Activated naive CD4-positive, alpha-beta T cell treated with anti-CD3 and anti-CD28 coated beads, Interleukin-2, amount 10 ng/mL, durations not matched to agents 7 days and 5 days (primary cell): Measurements from ENCODE around the gene MORC2.

Source experiments
- CTCF ChIA-PET: fragments of 350-600 bp; sonication (Branson Sonifier 250); formaldehyde crosslinking; loops from one replicate; lab custom pipeline; 2021; ENCODE audit warnings: antibody characterized with exemption; lab: Charles Lee
- DNase-seq: peaks from one replicate; pipeline ENCODE4 v3.0.0-alpha.2; 2020
- H3K27ac Mint-ChIP-seq: one replicate; pipeline ENCODE4 v1.8.0; 2021; ENCODE audit warnings: mild to moderate bottlenecking, moderate library complexity, mixed read lengths
- H3K27me3 Mint-ChIP-seq: one replicate; pipeline ENCODE4 v1.8.0; 2021; ENCODE audit warnings: mild to moderate bottlenecking, mixed read lengths
- H3K36me3 Mint-ChIP-seq: one replicate; pipeline ENCODE4 v1.8.0; 2021; ENCODE audit warnings: mixed read lengths
- H3K4me1 Mint-ChIP-seq: one replicate; pipeline ENCODE4 v1.8.0; 2021; ENCODE audit warnings: mixed read lengths
- H3K4me3 Mint-ChIP-seq: one replicate; pipeline ENCODE4 v1.8.0; 2021; ENCODE audit warnings: mild to moderate bottlenecking, moderate library complexity, mixed read lengths
- H3K9me3 Mint-ChIP-seq: one replicate; pipeline ENCODE4 v1.8.0; 2021; ENCODE audit warnings: mixed read lengths

The MORC2 gene

DNA sequence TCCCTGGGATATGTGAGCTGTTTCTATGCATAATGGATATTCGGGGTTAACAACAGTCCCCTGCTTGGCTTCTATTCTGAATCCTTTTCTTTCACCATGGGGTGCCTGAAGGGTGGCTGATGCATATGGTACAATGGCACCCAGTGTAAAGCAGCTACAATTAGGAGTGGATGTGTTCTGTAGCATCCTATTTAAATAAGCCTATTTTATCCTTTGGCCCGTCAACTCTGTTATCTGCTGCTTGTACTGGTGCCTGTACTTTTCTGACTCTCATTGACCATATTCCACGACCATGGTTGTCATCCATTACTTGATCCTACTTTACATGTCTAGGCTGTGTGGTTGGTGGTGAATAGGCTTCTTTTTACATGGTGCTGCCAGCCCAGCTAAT, 1.8 kb upstream of the MORC2 start:
- no peak for DNase-seq
- Mint-ChIP-seq H3K27me3 (peaks cover 5% of the 10 kb centered on the region), H3K9me3 (peaks cover 52% of the 10 kb centered on the region), H3K27ac (peak overlapping the region; percentile 94), H3K4me3 (peak overlapping the region; percentile 82), H3K4me1 (peaks cover 62% of the 10 kb centered on the region), H3K36me3 (peaks cover 84% of the 10 kb centered on the region)
- CTCF ChIA-PET = interaction anchor here (1.2 kb wide), 1 partner anchor 50 kb away, joined by 4 read pairs; no protein-coding TSS in a partner anchor

DNA sequence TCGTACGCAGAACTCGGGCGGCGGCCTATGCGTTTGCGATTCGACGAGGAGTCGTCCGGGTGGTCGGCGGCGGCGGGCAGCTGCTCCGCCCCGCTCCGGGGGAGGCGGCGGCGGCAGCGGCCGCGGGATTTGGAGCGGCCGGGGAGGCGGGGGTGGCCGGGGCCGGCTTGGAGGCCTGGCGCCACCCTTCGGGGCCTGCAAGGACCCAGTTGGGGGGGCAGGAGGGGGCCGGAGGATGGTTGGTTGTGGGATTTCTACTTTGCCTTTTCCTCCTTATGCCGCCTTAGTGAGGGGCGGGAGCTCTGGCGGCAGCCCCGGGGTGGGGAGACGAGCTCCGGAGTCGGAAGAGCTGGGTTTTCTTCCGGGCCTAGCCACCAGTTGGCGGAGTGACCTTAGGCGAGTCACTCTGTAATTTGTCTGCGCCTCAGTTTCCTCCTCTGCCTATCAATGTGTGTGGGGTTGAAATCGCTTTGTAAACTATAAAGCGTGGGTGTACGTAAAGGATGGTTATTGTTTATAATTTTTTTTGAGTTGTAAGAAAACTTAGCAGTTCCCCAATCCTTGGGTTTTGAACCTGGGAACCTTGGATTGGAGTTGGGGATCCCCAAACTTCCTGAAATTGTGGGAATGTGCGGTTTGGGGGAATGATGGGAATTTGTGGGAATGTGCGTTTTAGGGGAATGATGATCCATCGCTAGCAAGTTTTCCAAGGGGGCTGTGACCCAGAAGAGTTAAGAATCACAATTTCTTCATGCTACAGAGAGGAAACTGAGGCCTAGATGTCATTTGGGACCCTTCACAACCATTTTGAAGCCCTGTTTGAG, 1.2 kb upstream of the MORC2 start:
- peaks cover 51% of the 10 kb centered on the region for H3K9me3 Mint-ChIP-seq
- H3K27me3 Mint-ChIP-seq = peaks cover 5% of the 10 kb centered on the region
- H3K36me3 Mint-ChIP-seq = peaks cover 83% of the 10 kb centered on the region
- H3K27ac Mint-ChIP-seq = peak overlapping the region; percentile 94
- peak overlapping the region; percentile 82 for H3K4me3 Mint-ChIP-seq
- CTCF ChIA-PET = interaction anchor here (0.6 kb wide), 1 partner anchor 23 kb away, joined by 3 read pairs; no protein-coding TSS in a partner anchor
- peak; percentile 65 for DNase-seq
- H3K4me1 Mint-ChIP-seq = peaks cover 66% of the 10 kb centered on the region

DNA sequence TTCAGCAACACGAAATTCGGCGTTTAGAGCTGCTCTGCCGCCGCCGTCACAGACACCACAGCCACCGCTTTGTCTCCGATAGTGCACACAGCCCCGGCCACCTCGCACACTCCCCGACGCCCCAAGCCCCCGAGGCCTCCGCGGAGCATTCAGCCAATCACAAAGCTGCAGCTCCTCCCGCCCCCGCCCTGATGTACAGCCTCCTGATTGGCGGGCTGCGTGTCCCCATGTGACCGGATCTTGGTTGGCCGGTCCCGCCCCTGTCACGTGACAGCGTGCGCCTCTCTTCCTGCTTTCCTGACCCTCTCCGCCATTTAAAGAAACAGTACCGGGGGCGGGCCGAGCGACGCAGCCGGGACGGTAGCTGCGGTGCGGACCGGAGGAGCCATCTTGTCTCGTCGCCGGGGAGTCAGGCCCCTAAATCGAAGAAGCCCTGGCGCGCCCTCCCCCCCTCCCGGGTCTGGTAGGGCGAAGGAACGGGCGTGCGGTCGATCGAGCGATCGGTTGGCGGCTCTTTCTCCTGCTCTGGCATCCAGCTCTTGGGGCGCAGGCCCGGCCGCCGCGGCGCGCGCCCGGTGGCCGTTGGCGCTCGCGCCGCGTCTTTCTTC, 454 bp upstream of the MORC2 start, which contains the start of gene TUG1:
TSS of gene TUG1 (plus strand) at position 342 of the 608 bp plus-strand sequence.
- DNase-seq = peak; percentile 98
- Mint-ChIP-seq H3K9me3 (peaks cover 44% of the 10 kb centered on the region), H3K27ac (peak within 1 kb of the TSS; percentile 94), H3K4me3 (peak within 1 kb of the TSS; percentile 82), H3K27me3 (peaks cover 5% of the 10 kb centered on the region), H3K36me3 (peaks cover 80% of the 10 kb centered on the region), H3K4me1 (peaks cover 73% of the 10 kb centered on the region)
- CTCF ChIA-PET = interaction anchor here (0.6 kb wide), 2 partner anchors 23 to 116 kb away, joined by 3 read pairs; no protein-coding TSS in a partner anchor

DNA sequence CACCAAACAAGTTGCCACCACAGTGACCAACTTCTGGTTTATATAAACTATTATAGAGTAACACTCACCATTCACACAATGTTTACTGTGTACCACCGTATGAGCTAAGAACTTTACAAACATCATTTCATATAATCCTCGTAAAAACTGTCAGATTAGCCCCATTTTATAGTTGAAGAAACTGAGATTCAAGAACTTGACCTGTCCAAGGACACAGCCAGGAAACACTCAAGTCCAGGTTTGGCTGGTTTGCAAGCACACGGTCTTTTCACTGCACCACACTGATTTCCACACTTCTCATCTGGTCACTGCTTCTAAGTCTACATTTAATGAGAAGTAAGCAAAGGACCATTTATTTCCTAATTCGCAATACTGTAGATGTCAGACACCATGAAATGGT, 3.7 kb downstream of the MORC2 start:
- peaks cover 45% of the 10 kb centered on the region for H3K36me3 Mint-ChIP-seq
- H3K9me3 Mint-ChIP-seq = peaks cover 19% of the 10 kb centered on the region
- CTCF ChIA-PET = no interaction called here
- no peak overlapping the region for H3K27ac Mint-ChIP-seq
- peaks cover 5% of the 10 kb centered on the region for H3K27me3 Mint-ChIP-seq
- peaks cover 44% of the 10 kb centered on the region for H3K4me1 Mint-ChIP-seq
- no peak for DNase-seq
- no peak overlapping the region for H3K4me3 Mint-ChIP-seq

DNA sequence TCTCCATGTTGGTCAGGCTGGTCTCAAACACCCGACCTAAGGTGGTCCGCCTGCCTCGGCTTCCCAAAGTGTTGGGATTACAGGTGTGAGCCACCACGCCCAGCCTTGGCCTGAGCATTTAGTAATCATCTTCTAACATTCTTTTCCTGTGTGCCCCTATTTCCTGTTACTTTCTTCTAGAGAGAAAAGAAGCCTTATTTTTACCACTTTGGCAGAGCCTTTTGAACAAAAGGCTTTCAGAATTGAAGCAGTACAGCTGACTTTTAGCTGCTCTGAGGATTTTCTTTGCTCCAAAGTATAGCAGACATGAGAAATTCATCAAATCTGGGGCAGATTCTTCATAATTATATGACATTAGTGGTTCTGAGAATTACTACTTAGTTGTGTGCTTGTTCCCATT, 13.4 kb downstream of the MORC2 start:
- peaks cover 60% of the 10 kb centered on the region for H3K4me1 Mint-ChIP-seq

DNA sequence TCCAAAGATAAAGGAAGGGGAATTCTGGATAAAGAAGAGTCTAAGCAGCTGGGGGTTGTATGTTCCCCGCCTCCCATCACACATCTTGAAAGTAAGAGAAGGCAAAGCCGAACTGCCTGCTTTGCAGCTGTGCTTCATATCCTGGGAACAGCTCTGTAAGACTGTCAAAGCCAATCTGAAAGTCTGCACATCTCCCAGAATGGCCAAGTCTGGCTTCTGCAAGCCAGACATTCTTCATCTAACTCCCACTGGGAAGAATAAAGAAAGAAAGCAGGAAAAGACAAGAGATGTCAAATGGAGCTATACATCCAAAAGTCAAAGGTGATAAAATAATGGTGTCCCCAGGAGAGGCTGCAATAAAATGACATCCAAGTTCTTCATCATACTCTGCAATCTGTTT, 15.4 kb downstream of the MORC2 start:
- no peak overlapping the region for H3K4me3 Mint-ChIP-seq
- H3K27me3 Mint-ChIP-seq = no peaks in the 10 kb centered on the region
- CTCF ChIA-PET = interaction anchor here (0.6 kb wide), 1 partner anchor 63 kb away, joined by 3 read pairs; no protein-coding TSS in a partner anchor
- H3K4me1 Mint-ChIP-seq = peaks cover 67% of the 10 kb centered on the region
- H3K36me3 Mint-ChIP-seq = peaks cover 75% of the 10 kb centered on the region
- DNase-seq = no peak
- H3K27ac Mint-ChIP-seq = no peak overlapping the region
- H3K9me3 Mint-ChIP-seq = no peaks in the 10 kb centered on the region

More for the DNA sequence above, 13.4 kb downstream of the MORC2 start:
- Mint-ChIP-seq H3K4me3 (no peak overlapping the region), H3K9me3 (no peaks in the 10 kb centered on the region), H3K27me3 (no peaks in the 10 kb centered on the region), H3K36me3 (peaks cover 66% of the 10 kb centered on the region), H3K27ac (peak overlapping the region; percentile 85)
- DNase-seq = no peak
- CTCF ChIA-PET = no interaction called here

DNA sequence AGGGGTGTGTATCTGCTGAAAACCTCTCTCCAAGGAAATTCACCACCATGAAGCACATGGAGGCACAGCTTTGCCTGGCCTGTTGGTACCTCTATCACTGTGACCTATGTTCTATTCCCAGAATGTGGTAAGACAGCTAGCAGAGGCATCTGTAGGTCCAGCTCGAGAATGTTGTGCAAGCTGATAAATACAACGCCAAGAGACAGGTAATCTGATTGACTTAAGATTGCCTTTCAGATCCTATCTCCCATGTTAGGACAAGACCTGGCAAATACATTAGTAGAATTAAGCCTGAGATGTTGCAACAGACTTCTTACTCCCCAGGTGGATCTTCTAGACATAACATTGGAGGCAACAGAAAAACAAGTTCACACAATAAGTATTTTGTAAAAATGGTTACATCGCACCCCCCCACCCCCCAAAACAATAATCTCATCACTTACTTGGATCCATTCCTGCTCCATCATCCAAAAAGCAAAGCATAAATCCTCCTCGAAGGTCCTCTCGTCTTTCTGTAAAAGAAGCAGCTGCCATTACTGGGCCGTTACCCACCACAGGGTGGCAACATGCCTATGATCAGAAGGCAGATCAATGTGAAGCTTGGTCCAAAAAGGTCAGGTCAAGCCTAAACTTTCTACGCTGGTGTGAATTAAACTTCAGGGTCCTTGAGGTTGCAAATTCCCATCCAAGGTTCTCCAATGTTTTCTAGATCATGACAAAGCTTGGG, 18.5 kb downstream of the MORC2 start:
- no peak for DNase-seq
- Mint-ChIP-seq H3K36me3 (peaks cover 68% of the 10 kb centered on the region), H3K27ac (no peak overlapping the region), H3K9me3 (no peaks in the 10 kb centered on the region), H3K4me3 (no peak overlapping the region), H3K4me1 (peaks cover 59% of the 10 kb centered on the region), H3K27me3 (no peaks in the 10 kb centered on the region)
- CTCF ChIA-PET = interaction anchor here (0.6 to 1.5 kb wide), 5 partner anchors 10 to 141 kb away, joined by 3 to 5 read pairs (median 3); no protein-coding TSS in a partner anchor

DNA sequence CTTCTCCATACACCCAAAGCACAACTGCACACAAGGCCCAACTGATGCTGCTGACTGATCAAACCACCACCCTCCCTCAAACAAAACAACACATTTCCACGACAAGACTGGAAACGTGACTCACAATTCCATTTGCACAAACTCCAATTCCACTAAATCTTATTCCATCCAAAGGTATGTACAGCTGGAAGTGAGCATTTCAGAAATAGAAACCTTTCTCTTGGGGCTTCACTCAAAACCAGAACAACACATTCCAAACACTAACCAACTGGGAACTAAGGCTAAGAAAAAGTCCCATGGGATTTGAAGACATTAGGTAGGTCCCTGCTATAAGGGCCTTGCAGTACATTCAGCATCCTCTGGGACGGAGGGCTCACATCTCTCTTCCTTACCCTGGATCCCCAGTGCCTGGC, 19.6 kb downstream of the MORC2 start:
- no peak for DNase-seq
- H3K4me1 Mint-ChIP-seq = peaks cover 62% of the 10 kb centered on the region
- H3K27me3 Mint-ChIP-seq = no peaks in the 10 kb centered on the region
- no peak overlapping the region for H3K27ac Mint-ChIP-seq
- peaks cover 70% of the 10 kb centered on the region for H3K36me3 Mint-ChIP-seq
- no peak overlapping the region for H3K4me3 Mint-ChIP-seq
- H3K9me3 Mint-ChIP-seq = no peaks in the 10 kb centered on the region
- CTCF ChIA-PET = interaction anchor here (0.9 to 1.5 kb wide), 2 partner anchors 12 to 136 kb away, joined by 3 to 5 read pairs; no protein-coding TSS in a partner anchor

DNA sequence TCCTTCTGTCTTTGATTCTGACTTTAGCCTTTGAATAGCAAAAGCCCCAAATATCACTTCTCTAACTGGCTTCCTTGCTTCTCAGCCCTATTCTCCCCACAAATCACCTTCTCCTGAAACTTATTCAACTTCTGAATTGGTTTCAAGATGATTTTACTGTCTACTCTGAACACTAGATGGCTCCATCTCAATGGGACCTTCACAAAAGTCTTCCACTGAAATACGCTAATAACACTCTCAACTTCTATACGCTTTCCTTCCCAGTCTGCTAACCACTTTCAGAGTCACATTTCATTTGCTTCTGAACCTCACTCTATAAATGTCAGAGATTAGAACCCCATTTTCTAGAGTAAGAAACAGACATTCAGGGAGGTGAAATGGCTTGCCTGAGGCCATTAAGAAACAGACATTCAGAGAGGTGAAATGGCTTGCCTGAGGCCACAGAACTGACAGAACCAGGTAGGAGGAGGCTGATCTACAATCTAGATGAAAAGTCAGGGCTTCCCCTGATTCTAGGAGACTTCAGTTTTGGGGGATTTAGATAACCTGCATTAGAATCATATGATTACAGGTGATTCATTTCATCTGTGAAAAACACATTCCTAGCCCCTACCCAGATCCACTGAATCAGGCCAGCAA, 20.6 kb downstream of the MORC2 start:
- peaks cover 67% of the 10 kb centered on the region for H3K36me3 Mint-ChIP-seq
- no peaks in the 10 kb centered on the region for H3K27me3 Mint-ChIP-seq
- H3K9me3 Mint-ChIP-seq = no peaks in the 10 kb centered on the region
- H3K4me3 Mint-ChIP-seq = no peak overlapping the region
- CTCF ChIA-PET = interaction anchor here (0.9 to 1.2 kb wide), 2 partner anchors 13 to 136 kb away, joined by 3 to 7 read pairs; no protein-coding TSS in a partner anchor
- H3K27ac Mint-ChIP-seq = no peak overlapping the region
- H3K4me1 Mint-ChIP-seq = peaks cover 71% of the 10 kb centered on the region
- DNase-seq = no peak

DNA sequence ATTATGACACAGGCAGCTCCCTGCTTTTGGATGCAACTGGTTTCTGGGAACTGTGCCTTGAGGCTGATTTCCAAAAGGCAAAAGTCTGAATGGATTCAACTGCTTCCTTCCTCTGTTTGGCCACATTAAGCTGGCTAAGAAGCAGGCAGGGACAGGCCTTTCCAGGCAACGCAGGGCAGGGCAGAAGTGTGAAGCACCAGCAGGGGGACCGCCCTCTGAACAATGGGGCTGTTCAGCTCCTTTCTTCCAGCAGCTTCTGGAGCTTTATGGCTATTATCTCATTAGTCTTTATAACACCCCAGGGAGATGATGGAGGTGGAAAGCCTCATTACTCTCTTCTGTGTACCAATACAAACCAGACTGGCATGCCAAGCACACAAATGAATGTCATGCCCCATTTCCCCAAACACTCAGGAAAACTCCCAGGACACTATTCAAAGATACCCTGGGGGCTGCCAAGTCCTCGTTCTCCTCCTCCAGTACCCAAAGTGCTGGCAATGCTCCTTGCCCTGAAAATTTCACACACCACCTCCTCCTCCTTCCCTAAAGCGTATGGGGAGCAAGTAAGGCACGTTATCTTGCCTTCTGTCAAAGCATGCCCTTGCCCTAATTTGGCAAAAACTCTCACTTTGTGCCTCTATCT, 21.3 kb downstream of the MORC2 start:
- peaks cover 64% of the 10 kb centered on the region for H3K36me3 Mint-ChIP-seq

DNA sequence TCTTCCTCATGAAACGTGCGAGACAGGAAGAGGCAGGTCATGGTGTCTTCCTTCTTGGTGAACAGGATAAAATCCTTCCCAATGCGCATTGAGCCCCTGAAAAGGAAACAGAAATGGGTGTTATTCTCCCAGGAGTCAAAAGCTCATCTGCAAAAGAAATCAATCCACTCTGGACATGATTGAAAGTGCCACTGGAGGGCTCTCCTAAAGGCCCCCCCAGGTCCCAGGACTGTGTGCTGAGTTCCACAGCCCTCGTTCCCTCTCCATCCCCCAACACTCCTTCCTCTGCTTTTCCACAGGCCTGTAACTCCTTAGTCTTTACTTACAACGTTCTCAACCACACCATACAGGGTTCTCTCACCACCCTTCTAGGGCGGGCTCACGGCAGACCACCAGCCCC, 22.2 kb downstream of the MORC2 start:
- H3K27me3 Mint-ChIP-seq = no peaks in the 10 kb centered on the region
- peak overlapping the region; percentile 46 for H3K27ac Mint-ChIP-seq
- H3K36me3 Mint-ChIP-seq = peaks cover 64% of the 10 kb centered on the region
- DNase-seq = no peak
- no peak overlapping the region for H3K4me3 Mint-ChIP-seq
- no peaks in the 10 kb centered on the region for H3K9me3 Mint-ChIP-seq
- peaks cover 70% of the 10 kb centered on the region for H3K4me1 Mint-ChIP-seq
- CTCF ChIA-PET = interaction anchor here (0.7 to 1.4 kb wide), 6 partner anchors 12 to 203 kb away, joined by 3 to 13 read pairs (median 4); partner anchors contain the start of genes SMTN and TUG1

More for the DNA sequence above, 21.3 kb downstream of the MORC2 start:
- no peaks in the 10 kb centered on the region for H3K27me3 Mint-ChIP-seq
- CTCF ChIA-PET = interaction anchor here (0.7 to 1.4 kb wide), 6 partner anchors 11 to 202 kb away, joined by 3 to 13 read pairs (median 4); partner anchors contain the start of genes SMTN and TUG1
- no peak for DNase-seq
- H3K27ac Mint-ChIP-seq = no peak overlapping the region
- no peak overlapping the region for H3K4me3 Mint-ChIP-seq
- peaks cover 70% of the 10 kb centered on the region for H3K4me1 Mint-ChIP-seq
- H3K9me3 Mint-ChIP-seq = no peaks in the 10 kb centered on the region

DNA sequence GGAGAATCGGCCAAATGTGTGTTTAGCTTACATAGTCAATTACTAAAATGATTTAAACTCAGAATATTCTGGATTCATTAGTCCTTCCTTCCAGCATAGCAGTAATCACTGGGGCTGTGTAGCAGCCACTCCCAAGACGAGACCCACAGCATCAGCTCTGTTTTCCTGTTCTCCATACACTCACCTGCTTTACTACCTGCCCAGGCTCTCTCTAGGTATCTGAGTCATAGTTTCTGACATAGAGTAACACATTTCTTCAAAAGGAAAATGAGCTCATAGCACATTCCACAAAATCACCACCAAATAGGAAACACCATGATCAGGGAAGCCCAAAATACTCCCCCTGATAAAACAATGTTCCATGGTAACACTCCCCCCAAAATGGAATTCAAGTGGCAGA, 22.9 kb downstream of the MORC2 start:
- Mint-ChIP-seq H3K27me3 (no peaks in the 10 kb centered on the region), H3K4me3 (no peak overlapping the region), H3K36me3 (peaks cover 65% of the 10 kb centered on the region)

DNA sequence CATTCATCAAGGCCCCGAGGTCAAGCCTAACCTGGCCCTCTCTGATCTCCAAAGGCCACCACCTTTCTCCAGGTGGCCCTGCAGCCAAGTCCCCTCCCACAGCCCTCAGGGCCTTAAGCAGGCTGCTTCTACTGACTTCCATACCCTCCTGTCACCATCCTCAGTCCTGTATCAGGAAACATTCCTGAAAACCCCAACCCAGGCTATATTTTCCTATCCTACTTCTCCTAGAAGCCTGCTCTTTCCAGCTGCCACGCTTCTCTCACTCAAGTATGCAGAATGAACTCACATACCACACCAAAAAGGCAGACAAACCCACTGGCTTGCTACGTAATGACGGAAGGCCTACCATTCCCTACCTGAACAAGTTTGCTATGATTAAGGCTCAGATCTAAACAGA, 23.6 kb downstream of the MORC2 start:
- peaks cover 68% of the 10 kb centered on the region for H3K36me3 Mint-ChIP-seq
- CTCF ChIA-PET = no interaction called here
- no peak for DNase-seq

More for the DNA sequence above, 22.9 kb downstream of the MORC2 start:
- H3K27ac Mint-ChIP-seq = peak overlapping the region; percentile 46
- peaks cover 70% of the 10 kb centered on the region for H3K4me1 Mint-ChIP-seq
- no peaks in the 10 kb centered on the region for H3K9me3 Mint-ChIP-seq
- CTCF ChIA-PET = interaction anchor here (0.7 to 1.4 kb wide), 2 partner anchors 23 to 138 kb away, joined by 3 read pairs; partner anchors contain the start of gene TUG1
- no peak for DNase-seq

More for the DNA sequence above, 23.6 kb downstream of the MORC2 start:
- H3K4me1 Mint-ChIP-seq = peaks cover 75% of the 10 kb centered on the region
- no peaks in the 10 kb centered on the region for H3K27me3 Mint-ChIP-seq
- H3K9me3 Mint-ChIP-seq = no peaks in the 10 kb centered on the region
- no peak overlapping the region for H3K4me3 Mint-ChIP-seq
- H3K27ac Mint-ChIP-seq = peak overlapping the region; percentile 42
